22Rv1 (cell line): ENCODE data around the gene NMNAT2.

Experiments
- ZFX ChIP-seq: fragments of 450-650 bp; IDR thresholded peaks from 2 replicates; pipeline ENCODE4 v1.6.1; 2017; ENCODE audit warnings: antibody characterized with exemption, borderline replicate concordance
- TF ChIP-seq, protein P1 (sequence below): fragments of 450-650 bp; IDR thresholded peaks from 2 replicates; pipeline ENCODE4 v1.5.1; 2017; ENCODE audit warnings: mild to moderate bottlenecking

- TF ChIP-seq, protein P1, sequence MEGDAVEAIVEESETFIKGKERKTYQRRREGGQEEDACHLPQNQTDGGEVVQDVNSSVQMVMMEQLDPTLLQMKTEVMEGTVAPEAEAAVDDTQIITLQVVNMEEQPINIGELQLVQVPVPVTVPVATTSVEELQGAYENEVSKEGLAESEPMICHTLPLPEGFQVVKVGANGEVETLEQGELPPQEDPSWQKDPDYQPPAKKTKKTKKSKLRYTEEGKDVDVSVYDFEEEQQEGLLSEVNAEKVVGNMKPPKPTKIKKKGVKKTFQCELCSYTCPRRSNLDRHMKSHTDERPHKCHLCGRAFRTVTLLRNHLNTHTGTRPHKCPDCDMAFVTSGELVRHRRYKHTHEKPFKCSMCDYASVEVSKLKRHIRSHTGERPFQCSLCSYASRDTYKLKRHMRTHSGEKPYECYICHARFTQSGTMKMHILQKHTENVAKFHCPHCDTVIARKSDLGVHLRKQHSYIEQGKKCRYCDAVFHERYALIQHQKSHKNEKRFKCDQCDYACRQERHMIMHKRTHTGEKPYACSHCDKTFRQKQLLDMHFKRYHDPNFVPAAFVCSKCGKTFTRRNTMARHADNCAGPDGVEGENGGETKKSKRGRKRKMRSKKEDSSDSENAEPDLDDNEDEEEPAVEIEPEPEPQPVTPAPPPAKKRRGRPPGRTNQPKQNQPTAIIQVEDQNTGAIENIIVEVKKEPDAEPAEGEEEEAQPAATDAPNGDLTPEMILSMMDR = no peak
- no peak for TF ChIP-seq ZFX
Measured at GRCh38 chr1:183467687-183468086, 49.5 kb upstream of the NMNAT2 start.
